ENCODE results near the gene KLHL21.

GRCh38 chr1:6582370-6582769, 20.3 kb downstream of the KLHL21 start:
- TF ChIP-seq CTCF (IDR thresholded peaks at IDR 0.05; ENCODE audit: insufficient read depth, low read length, poor library complexity, severe bottlenecking) (no peak), EZH2phosphoT487 (conservative IDR thresholded peaks at IDR 0.05; ENCODE audit: low read length) (no peak)
